Gastrocnemius medialis (tissue), 4 donors: ENCODE results near the gene WWOX. TPM values are rescaled to one million over a fixed set of nuclear protein-coding genes. Genes with fewer than 3 reads are reported as not detected.

Experiments used
- ATAC-seq, 2 donors: fragments of 150-250 bp; one replicate each; pipeline ENCODE4 v1.9.1; 2016
- DNase-seq, 2 donors: peaks; one replicate each; pipeline ENCODE4 v3.0.0-alpha.2; 2019
- H3K27ac ChIP-seq, 4 donors: fragments of 200-600 bp; sonication (generic); 1 replicate in 1 of 4; 2 replicates in 3 of 4; pipeline ENCODE4 v1.5.1; 2016 to 2018; ENCODE audit warnings: mild to moderate bottlenecking in 2 of 4, moderate library complexity in 1 of 4
- H3K27me3 ChIP-seq, 3 donors: fragments of 200-600 bp; sonication (generic) in 2 of 3; 1 replicate in 1 of 3; 2 replicates in 2 of 3; pipeline versions ENCODE4 v1.5.1 to v1.6.0; 2016 to 2019; ENCODE audit warnings: mild to moderate bottlenecking in 1 of 3, moderate library complexity in 1 of 3
- H3K36me3 ChIP-seq, 2 donors: fragments of 200-600 bp; sonication (generic) in 1 of 2; one replicate each; pipeline ENCODE4 v1.5.1; 2017 to 2018
- H3K4me1 ChIP-seq, 2 donors: fragments of 200-600 bp; sonication (generic) in 1 of 2; one replicate each; pipeline ENCODE4 v1.5.1; 2016 to 2017; ENCODE audit warnings: mild to moderate bottlenecking in 2 of 2
- H3K4me3 ChIP-seq, 4 donors: fragments of 200-600 bp; sonication (generic) in 3 of 4; 1 replicate in 1 of 4; 2 replicates in 3 of 4; pipeline ENCODE4 v1.5.1; 2016 to 2019; ENCODE audit warnings: mild to moderate bottlenecking in 2 of 4
- H3K9me3 ChIP-seq, 3 donors: fragments of 200-600 bp; sonication (generic) in 2 of 3; 1 replicate in 1 of 3; 2 replicates in 2 of 3; pipeline ENCODE4 v1.5.1; 2016 to 2019
- POLR2A ChIP-seq, 2 donors: fragments of 450-650 bp; IDR thresholded peaks; one replicate each; pipeline ENCODE4 v1.6.1; 2017; ENCODE audit warnings: antibody characterized with exemption in 2 of 2, mild to moderate bottlenecking in 2 of 2, moderate library complexity in 2 of 2
- in situ Hi-C, 4 donors: fragments of 200-750 bp; cut with MboI; loops; one replicate each; pipeline versions ENCODE4 v1.15.0 to v1.8.0; 2017; ENCODE audit warnings: low sequenced_read_pairs in 4 of 4
- intact Hi-C: fragments of 100-400 bp; cut with DNase I; formaldehyde crosslinking; loops from one replicate; pipeline ENCODE4 v1.15.1; 2023; ENCODE audit warnings: low total_unique reads
- total RNA-seq, 4 donors: library from RNA; depleted of rRNA; stranded (reverse); fragments of >200 nt; gene quantifications; one replicate each; pipeline versions ENCODE4 v1.1.0 to v1.2.3, GENCODE V29; 2016
- TF ChIP-seq, protein P1 (sequence below), 5 experiments: fragments of 450-650 bp in 3 of 5; fragments of 200-600 bp in 2 of 5; sonication (generic) in 2 of 5; IDR thresholded peaks in 4 of 5; conservative IDR thresholded peaks in 1 of 5; 1 replicate in 4 of 5; 2 replicates in 1 of 5; pipeline ENCODE4 v1.5.1; 2016 to 2019; ENCODE audit warnings: antibody characterized with exemption in 5 of 5, mild to moderate bottlenecking in 3 of 5, moderate library complexity in 3 of 5

Gene WWOX
- total RNA-seq, 4 donors from 2014 or later = 3.3 to 13.0 (median 6.0) TPM

DNA sequence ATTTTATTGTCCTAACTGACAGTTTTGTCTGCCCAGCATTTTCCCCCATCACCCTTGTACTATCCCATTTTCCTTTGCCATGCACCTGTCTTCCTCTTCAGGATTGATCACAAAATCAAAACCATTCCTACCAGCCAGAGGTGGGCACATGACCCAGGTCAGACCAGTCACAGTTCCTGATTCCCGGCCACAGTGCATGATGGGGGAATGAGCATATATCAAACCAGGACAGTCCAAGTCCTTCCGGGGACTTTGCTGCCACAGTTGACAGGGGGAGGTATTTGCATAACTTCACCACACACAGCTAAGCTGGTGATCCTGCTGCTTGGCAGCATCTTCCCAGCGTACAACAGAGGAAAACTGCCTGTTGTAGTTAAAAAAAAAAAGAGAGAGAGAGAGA is 493.9 kb downstream of the WWOX start:
- Histone ChIP-seq H3K36me3 (no peaks in the 10 kb centered on the region), H3K27me3 (no peaks in the 10 kb centered on the region), H3K4me1 (peaks cover 8% of the 10 kb centered on the region in 2 donors), H3K9me3 (no peaks in the 10 kb centered on the region), H3K4me3 (no peak overlapping the region), H3K27ac (no peak overlapping the region)
- DNase-seq = no peak
- ATAC-seq = no peak
- in situ Hi-C loops (no loop called here), intact Hi-C loops (no loop called here)
- no peak for TF ChIP-seq POLR2A (IDR thresholded peaks at IDR 0.05)
- TF ChIP-seq, protein P1, sequence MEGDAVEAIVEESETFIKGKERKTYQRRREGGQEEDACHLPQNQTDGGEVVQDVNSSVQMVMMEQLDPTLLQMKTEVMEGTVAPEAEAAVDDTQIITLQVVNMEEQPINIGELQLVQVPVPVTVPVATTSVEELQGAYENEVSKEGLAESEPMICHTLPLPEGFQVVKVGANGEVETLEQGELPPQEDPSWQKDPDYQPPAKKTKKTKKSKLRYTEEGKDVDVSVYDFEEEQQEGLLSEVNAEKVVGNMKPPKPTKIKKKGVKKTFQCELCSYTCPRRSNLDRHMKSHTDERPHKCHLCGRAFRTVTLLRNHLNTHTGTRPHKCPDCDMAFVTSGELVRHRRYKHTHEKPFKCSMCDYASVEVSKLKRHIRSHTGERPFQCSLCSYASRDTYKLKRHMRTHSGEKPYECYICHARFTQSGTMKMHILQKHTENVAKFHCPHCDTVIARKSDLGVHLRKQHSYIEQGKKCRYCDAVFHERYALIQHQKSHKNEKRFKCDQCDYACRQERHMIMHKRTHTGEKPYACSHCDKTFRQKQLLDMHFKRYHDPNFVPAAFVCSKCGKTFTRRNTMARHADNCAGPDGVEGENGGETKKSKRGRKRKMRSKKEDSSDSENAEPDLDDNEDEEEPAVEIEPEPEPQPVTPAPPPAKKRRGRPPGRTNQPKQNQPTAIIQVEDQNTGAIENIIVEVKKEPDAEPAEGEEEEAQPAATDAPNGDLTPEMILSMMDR (IDR thresholded peaks at IDR 0.05 in 4 of 5, conservative IDR thresholded peaks at IDR 0.05 in 1 of 5) = no peak

DNA sequence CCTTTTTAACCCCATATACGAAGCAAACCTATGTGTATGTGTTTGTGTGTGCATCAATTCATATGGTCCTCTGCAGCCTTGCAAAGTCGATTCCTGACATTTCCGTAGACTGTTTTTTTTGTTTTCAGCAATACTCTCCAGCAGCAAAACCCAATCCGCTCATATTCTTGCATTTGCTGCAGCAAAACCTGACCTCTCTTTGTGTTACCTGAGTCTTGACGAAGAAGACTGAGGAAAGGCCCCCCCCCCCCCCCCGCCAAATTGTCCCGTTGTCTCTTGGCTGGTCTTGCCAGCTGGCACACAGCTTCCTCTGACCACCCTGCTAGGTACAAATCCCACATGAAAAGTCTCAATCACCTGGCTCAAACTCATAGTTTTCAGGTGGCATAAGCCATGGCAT is 494.7 kb downstream of the WWOX start:
- TF ChIP-seq POLR2A (IDR thresholded peaks at IDR 0.05) = no peak
- TF ChIP-seq, protein P1 (IDR thresholded peaks at IDR 0.05 in 4 of 5, conservative IDR thresholded peaks at IDR 0.05 in 1 of 5) = no peak
- DNase-seq (no peak), ATAC-seq (no peak)
- Histone ChIP-seq H3K27me3 (no peaks in the 10 kb centered on the region), H3K9me3 (no peaks in the 10 kb centered on the region), H3K36me3 (no peaks in the 10 kb centered on the region), H3K4me1 (peaks cover 8% of the 10 kb centered on the region in 2 donors), H3K27ac (no peak overlapping the region), H3K4me3 (no peak overlapping the region)
- intact Hi-C loops = no loop called here
- in situ Hi-C loops = no loop called here

GRCh38 chr16:78596348-78596995 is 497.0 kb downstream of the WWOX start:
- no peak overlapping the region for H3K27ac ChIP-seq
- no peaks in the 10 kb centered on the region for H3K27me3 ChIP-seq
- intact Hi-C loops = no loop called here
- H3K36me3 ChIP-seq = no peaks in the 10 kb centered on the region
- ATAC-seq (no peak), DNase-seq (no peak)
- no peak for TF ChIP-seq POLR2A (IDR thresholded peaks at IDR 0.05)
- TF ChIP-seq, protein P1 (IDR thresholded peaks at IDR 0.05 in 4 of 5, conservative IDR thresholded peaks at IDR 0.05 in 1 of 5) = no peak
- H3K9me3 ChIP-seq = no peaks in the 10 kb centered on the region
- peaks cover 8% of the 10 kb centered on the region in 2 donors for H3K4me1 ChIP-seq
- in situ Hi-C loops = no loop called here
- no peak overlapping the region for H3K4me3 ChIP-seq

DNA sequence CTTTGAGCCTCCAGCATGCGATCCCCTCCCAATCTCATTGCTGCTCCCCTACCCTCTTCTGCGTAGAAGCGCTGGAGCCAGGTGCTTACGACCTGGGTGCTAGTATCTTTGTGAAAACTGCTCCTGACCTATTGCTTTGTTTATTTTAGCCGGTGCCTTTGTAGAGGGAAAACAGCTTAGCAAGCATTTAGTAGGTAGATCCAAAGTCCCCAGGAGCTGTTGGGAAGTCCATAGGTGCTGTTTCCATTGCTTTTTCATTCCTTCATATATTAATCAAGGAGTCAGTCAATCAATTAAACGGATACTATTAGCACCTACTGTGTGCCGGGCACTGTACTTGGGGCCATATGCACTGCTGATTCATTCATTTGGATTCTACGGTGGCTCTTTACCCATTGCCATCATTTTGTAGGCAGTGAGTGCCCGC is 497.6 kb downstream of the WWOX start:
- H3K4me1 ChIP-seq = peaks cover 4 to 6% of the 10 kb centered on the region in 2 donors
- H3K27ac ChIP-seq = no peak overlapping the region
- in situ Hi-C loops (no loop called here), intact Hi-C loops (no loop called here)
- H3K9me3 ChIP-seq = no peaks in the 10 kb centered on the region
- DNase-seq (no peak), ATAC-seq (no peak)
- H3K4me3 ChIP-seq = no peak overlapping the region
- TF ChIP-seq, protein P1 (IDR thresholded peaks at IDR 0.05 in 4 of 5, conservative IDR thresholded peaks at IDR 0.05 in 1 of 5) = no peak
- no peak for TF ChIP-seq POLR2A (IDR thresholded peaks at IDR 0.05)
- no peaks in the 10 kb centered on the region for H3K36me3 ChIP-seq
- no peaks in the 10 kb centered on the region for H3K27me3 ChIP-seq
